ENCODE measurements around the gene TENM3.

TENM3 gene

GRCh38 chr4:182255441-182256190, 12.4 kb downstream of the TENM3 start:
- DNase-seq, result no peak

- no peak for DNase-seq
Measured at GRCh38 chr4:182257016-182257415, 13.8 kb downstream of the TENM3 start.

GRCh38 chr4:182257503-182257902, 14.3 kb downstream of the TENM3 start:
- no peak for DNase-seq

GRCh38 chr4:182258441-182259000, 15.3 kb downstream of the TENM3 start:
- no peak for DNase-seq

GRCh38 chr4:182261651-182262223, 18.5 kb downstream of the TENM3 start:
- no peak for DNase-seq

- DNase-seq, result no peak
Measured at GRCh38 chr4:182263562-182263961, 20.4 kb downstream of the TENM3 start.

GRCh38 chr4:182264139-182264752, 21.0 kb downstream of the TENM3 start:
- DNase-seq, result no peak

GRCh38 chr4:182265881-182266280, 22.7 kb downstream of the TENM3 start:
- DNase-seq, result no peak

- DNase-seq, result no peak
Measured at GRCh38 chr4:182267048-182267447, 23.8 kb downstream of the TENM3 start.

- no peak for DNase-seq
Measured at GRCh38 chr4:182268966-182269365, 25.8 kb downstream of the TENM3 start.

GRCh38 chr4:182271731-182272130, 28.5 kb downstream of the TENM3 start:
- no peak for DNase-seq

- DNase-seq, result no peak
Measured at GRCh38 chr4:182272151-182272550, 28.9 kb downstream of the TENM3 start.

GRCh38 chr4:182273191-182273935, 30.2 kb downstream of the TENM3 start:
- DNase-seq, result no peak

- DNase-seq, result no peak
Measured at GRCh38 chr4:182276210-182277109, 33.3 kb downstream of the TENM3 start.

GRCh38 chr4:182277377-182277776, 34.2 kb downstream of the TENM3 start:
- no peak for DNase-seq

- DNase-seq, result no peak
Measured at GRCh38 chr4:182278729-182279128, 35.5 kb downstream of the TENM3 start.

- no peak for DNase-seq
Measured at GRCh38 chr4:182280436-182281111, 37.4 kb downstream of the TENM3 start.

- no peak for DNase-seq
Measured at GRCh38 chr4:182286035-182286434, 42.8 kb downstream of the TENM3 start.

- no peak for DNase-seq
Measured at GRCh38 chr4:182286931-182287330, 43.7 kb downstream of the TENM3 start.

- no peak for DNase-seq
Measured at GRCh38 chr4:182288534-182288933, 45.3 kb downstream of the TENM3 start.

- DNase-seq, result no peak
Measured at GRCh38 chr4:182289809-182290208, 46.6 kb downstream of the TENM3 start.

GRCh38 chr4:182291175-182291574, 48.0 kb downstream of the TENM3 start:
- no peak for DNase-seq
